Embryonic facial prominence (tissue), 1 donor: ENCODE measurements around the gene MYO1E.
A peak's percentile ranks its signal among the peaks of the same experiment; 100 is the strongest.
"Not testable (repeated sequence)": the region's sequence is repeated elsewhere in the genome, so short reads cannot be mapped to it uniquely, and the experiment has no call there.

ENCODE experiments used
- DNase-seq: peaks from one replicate; pipeline ENCODE4 v3.0.0-alpha.2; 2016; ENCODE audit errors: extremely low spot score

MYO1E gene

GRCh38 chr15:59372352-59373211 lies at the start of gene MYO1E:
Gene MYO1E, minus strand, starts transcription at chr15:59372871. Its CDS starts 371 bp downstream, at chr15:59372500.
- DNase-seq = peak; percentile 94

- DNase-seq = no peak
Measured at GRCh38 chr15:59420986-59421618, 48.4 kb upstream of the MYO1E start.

- no peak for DNase-seq
Measured at GRCh38 chr15:59420108-59420507, 47.4 kb upstream of the MYO1E start.

GRCh38 chr15:59419170-59419569 lies 46.5 kb upstream of the MYO1E start:
- no peak for DNase-seq

GRCh38 chr15:59416816-59417215 lies 44.1 kb upstream of the MYO1E start:
- DNase-seq = no peak

GRCh38 chr15:59413577-59413976 lies 40.9 kb upstream of the MYO1E start:
- no peak for DNase-seq

- no peak for DNase-seq
Measured at GRCh38 chr15:59410391-59410896, 37.8 kb upstream of the MYO1E start.

GRCh38 chr15:59407946-59408345 lies 35.3 kb upstream of the MYO1E start:
- no peak for DNase-seq

- no peak for DNase-seq
Measured at GRCh38 chr15:59406446-59406845, 33.8 kb upstream of the MYO1E start.

GRCh38 chr15:59405079-59405478 lies 32.4 kb upstream of the MYO1E start:
- no peak for DNase-seq

- DNase-seq = no peak
Measured at GRCh38 chr15:59401824-59402569, 29.3 kb upstream of the MYO1E start.

GRCh38 chr15:59401051-59401823 lies 28.6 kb upstream of the MYO1E start:
- not testable (repeated sequence) for DNase-seq

GRCh38 chr15:59400103-59400813 lies 27.6 kb upstream of the MYO1E start:
- DNase-seq = no peak

- DNase-seq = no peak
Measured at GRCh38 chr15:59399465-59400102, 26.9 kb upstream of the MYO1E start.

GRCh38 chr15:59398220-59398619 lies 25.5 kb upstream of the MYO1E start:
- DNase-seq = no peak

GRCh38 chr15:59396679-59397078 lies 24.0 kb upstream of the MYO1E start:
- DNase-seq = no peak

GRCh38 chr15:59396211-59396610 lies 23.5 kb upstream of the MYO1E start:
- no peak for DNase-seq

GRCh38 chr15:59394166-59394661 lies 21.5 kb upstream of the MYO1E start:
- no peak for DNase-seq

GRCh38 chr15:59392299-59392698 lies 19.6 kb upstream of the MYO1E start:
- DNase-seq = no peak

- DNase-seq = no peak
Measured at GRCh38 chr15:59388670-59389069, 16.0 kb upstream of the MYO1E start.
